ENCODE results near the gene CEP104. TPM values are rescaled to one million over a fixed set of nuclear protein-coding genes. Genes with fewer than 3 reads are reported as not detected.

Gene CEP104
- polyA plus RNA-seq, 2 of the 4 experiments (the other 2 are of a cell fraction) = 14.5 to 28.8 TPM

- H3K9me3 ChIP-seq = no peaks in the 10 kb centered on the region
- peaks cover 5% of the 10 kb centered on the region; the same call in 2 of the 3 replicates for H3K4me1 ChIP-seq
- ChIA-PET POLR2A (no interaction called here), CTCF (no interaction called here)
- H3K27ac ChIP-seq = no peak overlapping the region
- FAIRE-seq (no peak), DNase-seq (ENCODE audit: low read depth in 1 of 2, low spot score in 1 of 2) (no peak), ATAC-seq (no peak)
- no peak for TF ChIP-seq KDM5A (IDR thresholded peaks at IDR 0.05)
- no peak overlapping the region for H3K4me2 ChIP-seq
- 92% methylated on average over 21 of the region's 21 CpGs for WGBS (ENCODE audit: missing lambda C conversion rate)
- H3K4me3 ChIP-seq = no peak overlapping the region
Measured at GRCh38 chr1:3780901-3781300, 76.1 kb downstream of the CEP104 start.

GRCh38 chr1:3779912-3780416, 77.0 kb downstream of the CEP104 start:
- 97% methylated on average over 20 of the region's 20 CpGs for WGBS (ENCODE audit: missing lambda C conversion rate)
- TF ChIP-seq EHF (CRISPR knock-in tag; IDR thresholded peaks at IDR 0.05) (no peak), BHLHE40 (IDR thresholded peaks at IDR 0.05; ENCODE audit: low read depth, low read length) (no peak), FOSB (CRISPR knock-in tag; IDR thresholded peaks at IDR 0.05) (no peak), JUN (IDR thresholded peaks at IDR 0.05) (no peak), CHD4 (IDR thresholded peaks at IDR 0.05; ENCODE audit: borderline replicate concordance) (no peak), ZC3H11A (IDR thresholded peaks at IDR 0.05) (no peak), RCOR1 (IDR thresholded peaks at IDR 0.05; ENCODE audit: low read depth, low read length) (no peak), POLR2A (IDR thresholded peaks at IDR 0.05; ENCODE audit: low read length) (no peak), CBX8 (IDR thresholded peaks at IDR 0.05) (no peak), HOXB13 (CRISPR knock-in tag; IDR thresholded peaks at IDR 0.05; ENCODE audit: low read depth) (no peak), CTCF (IDR thresholded peaks at IDR 0.05) (no peak), TFCP2L1 (CRISPR knock-in tag; IDR thresholded peaks at IDR 0.05) (no peak), CEBPB (IDR thresholded peaks at IDR 0.05) (no peak), MAX (IDR thresholded peaks at IDR 0.05) (no peak), PBX3 (IDR thresholded peaks at IDR 0.05) (no peak), EHMT2 (IDR thresholded peaks at IDR 0.05; ENCODE audit: low read depth) (no peak), ESRRA (IDR thresholded peaks at IDR 0.05; ENCODE audit: borderline replicate concordance, low read length) (no peak), ELK1 (IDR thresholded peaks at IDR 0.05; ENCODE audit: low read depth, low read length) (no peak)
- no peak for FAIRE-seq
- H3K27ac ChIP-seq = no peak overlapping the region
- no peaks in the 10 kb centered on the region for H3K9me3 ChIP-seq
- no peak overlapping the region for H3K4me2 ChIP-seq
- DNase-seq (ENCODE audit: low read depth in 1 of 2, low spot score in 1 of 2) = no peak
- no peak overlapping the region for H3K4me3 ChIP-seq
- H3K4me1 ChIP-seq = peaks cover 9% of the 10 kb centered on the region; the same call in 2 of the 3 replicates
- no peak for ATAC-seq
- ChIA-PET CTCF (no interaction called here), POLR2A (no interaction called here)

- ATAC-seq (no peak), DNase-seq (ENCODE audit: low read depth in 1 of 2, low spot score in 1 of 2) (no peak), FAIRE-seq (no peak)
- H3K4me2 ChIP-seq = no peak overlapping the region
- ChIA-PET CTCF (interaction anchor here (0.5 kb wide), 1 partner anchor 52 kb away, joined by 3 read pairs; no protein-coding TSS in a partner anchor), POLR2A (no interaction called here)
- H3K27ac ChIP-seq = no peak overlapping the region
- H3K9me3 ChIP-seq = no peaks in the 10 kb centered on the region
- peaks cover 9% of the 10 kb centered on the region; the same call in 2 of the 3 replicates for H3K4me1 ChIP-seq
- 91% methylated on average over 20 of the region's 23 CpGs for WGBS (ENCODE audit: missing lambda C conversion rate)
- no peak overlapping the region for H3K4me3 ChIP-seq
- TF ChIP-seq USF2 (IDR thresholded peaks at IDR 0.05) (no peak), HES2 (IDR thresholded peaks at IDR 0.05) (no peak), FOXS1 (CRISPR knock-in tag; IDR thresholded peaks at IDR 0.05) (no peak), TFCP2L1 (CRISPR knock-in tag; IDR thresholded peaks at IDR 0.05) (no peak), ZFP36 (IDR thresholded peaks at IDR 0.05; ENCODE audit: borderline replicate concordance, partially characterized antibody) (no peak), ATOH8 (CRISPR knock-in tag; IDR thresholded peaks at IDR 0.05; ENCODE audit: low read depth) (no peak), CBX8 (IDR thresholded peaks at IDR 0.05) (no peak), MYC (IDR thresholded peaks at IDR 0.05; ENCODE audit: borderline replicate concordance, low read length) (no peak), CHD2 (IDR thresholded peaks at IDR 0.05; ENCODE audit: low read length, partially characterized antibody) (no peak), HMGXB4 (CRISPR knock-in tag; IDR thresholded peaks at IDR 0.05; ENCODE audit: borderline replicate concordance) (no peak)
Measured at GRCh38 chr1:3779265-3779911, 77.6 kb downstream of the CEP104 start.
